IMR-90 (cell line): Measurements from ENCODE around the gene PLXND1. TPM values are rescaled to one million over a fixed set of nuclear protein-coding genes. Genes with fewer than 3 reads are reported as not detected.

Experiments used
- ATAC-seq: fragments of 200-7000 bp; cut with Tn5 transposase; 2 replicates; pipeline ENCODE4 v1.9.1; 2020; ENCODE audit warnings: low read depth, mild to moderate bottlenecking, moderate library complexity
- BruUV-seq: library from RNA; stranded (reverse); fragments of 400-500 nt; replicated peaks from 2 replicates; lab custom pipeline; 2021; lab: Mats Ljungman, UMichigan
- CTCF ChIA-PET: fragments of 300-600 bp; formaldehyde crosslinking; extraction: SDS; loops from one replicate; lab custom pipeline; 2021; ENCODE audit warnings: antibody characterized with exemption; lab: Yijun Ruan, JAX
- POLR2A ChIA-PET: fragments of 300-600 bp; sonication (Branson Sonifier 250); formaldehyde crosslinking; loops from one replicate; lab custom pipeline; 2022; ENCODE audit warnings: antibody characterized with exemption; ENCODE audit not compliant: unreplicated experiment; lab: Charles Lee
- DNase-seq: peaks from one replicate; pipeline ENCODE4 v3.0.0; 2013
- H2AFZ ChIP-seq: replicated peaks from 2 replicates; pipeline ENCODE3; 2013; ENCODE audit warnings: low read length, mild to moderate bottlenecking; ENCODE audit not compliant: poor library complexity
- H2AK5ac ChIP-seq: 2 replicates; pipeline ENCODE4 v1.6.1; 2013; ENCODE audit warnings: low read depth, low read length, inconsistent platforms
- H2AK9ac ChIP-seq: replicated peaks from 2 replicates; pipeline ENCODE3; 2013; ENCODE audit warnings: mild to moderate bottlenecking, low read depth, low read length, moderate library complexity; ENCODE audit not compliant: poor library complexity
- H2BK120ac ChIP-seq: 2 replicates; pipeline ENCODE4 v1.6.1; 2013; ENCODE audit warnings: low read depth, low read length, inconsistent platforms
- H2BK15ac ChIP-seq: 3 replicates; pipeline ENCODE4 v1.6.1; 2013; ENCODE audit warnings: low read depth, low read length, inconsistent platforms
- H2BK20ac ChIP-seq: 2 replicates; pipeline ENCODE4 v1.6.1; 2013; ENCODE audit warnings: low read depth, mild to moderate bottlenecking, inconsistent platforms, low read length, moderate library complexity
- H2BK5ac ChIP-seq: 2 replicates; pipeline ENCODE4 v1.6.1; 2013; ENCODE audit warnings: mild to moderate bottlenecking, low read depth, low read length, inconsistent platforms; ENCODE audit not compliant: poor library complexity, severe bottlenecking
- H3K14ac ChIP-seq: replicated peaks from 2 replicates; pipeline ENCODE4 v1.6.1; 2013; ENCODE audit warnings: low read depth, low read length, inconsistent platforms
- H3K18ac ChIP-seq: 2 replicates; pipeline ENCODE4 v1.6.1; 2013; ENCODE audit warnings: low read depth, low read length, control low read depth
- H3K23ac ChIP-seq: 2 replicates; pipeline ENCODE4 v1.6.1; 2013; ENCODE audit warnings: low read depth, low read length, inconsistent platforms
- H3K27ac ChIP-seq: 2 replicates; pipeline ENCODE4 v1.5.1; 2013; ENCODE audit warnings: mild to moderate bottlenecking, control low read depth, low read length; ENCODE audit not compliant: insufficient read depth
- H3K27me3 ChIP-seq: 2 replicates; pipeline ENCODE4 v1.6.1; 2013; ENCODE audit warnings: low read length; ENCODE audit not compliant: control insufficient read depth, insufficient read depth
- H3K36me3 ChIP-seq: 2 replicates; pipeline ENCODE4 v1.6.1; 2013; ENCODE audit warnings: low read length, mixed read lengths; ENCODE audit not compliant: control insufficient read depth, insufficient read depth
- H3K4ac ChIP-seq: 2 replicates; pipeline ENCODE4 v1.6.1; 2013; ENCODE audit warnings: low read depth, low read length, inconsistent platforms
- H3K4me1 ChIP-seq: 2 replicates; pipeline ENCODE4 v1.6.1; 2013; ENCODE audit warnings: low read length, mixed read lengths; ENCODE audit not compliant: control insufficient read depth, insufficient read depth
- H3K4me2 ChIP-seq: 2 replicates; pipeline ENCODE4 v1.6.1; 2013; ENCODE audit warnings: low read depth, mild to moderate bottlenecking, control low read depth, low read length, moderate library complexity
- H3K4me3 ChIP-seq: 2 replicates; pipeline ENCODE4 v1.5.1; 2013; ENCODE audit warnings: low read depth, mild to moderate bottlenecking, control low read depth, low read length, moderate library complexity; ENCODE audit not compliant: insufficient read depth
- H3K56ac ChIP-seq: 2 replicates; pipeline ENCODE4 v1.6.1; 2013; ENCODE audit warnings: low read length, inconsistent platforms; ENCODE audit not compliant: insufficient read depth; ENCODE audit errors: extremely low read depth
- H3K79me1 ChIP-seq, 2 experiments: 2 replicates each; pipeline ENCODE4 v1.6.1; 2013; ENCODE audit warnings: low read length in 2 of 2, inconsistent platforms in 1 of 2, low read depth in 1 of 2
- H3K9ac ChIP-seq: 2 replicates; pipeline ENCODE4 v1.6.1; 2013; ENCODE audit warnings: low read depth, low read length, control low read depth
- H3K9me1 ChIP-seq: 2 replicates; pipeline ENCODE4 v1.6.1; 2013; ENCODE audit warnings: low read length, inconsistent platforms; ENCODE audit not compliant: insufficient read depth
- H3K9me3 ChIP-seq: 2 replicates; pipeline ENCODE4 v1.6.1; 2013; ENCODE audit warnings: low read length; ENCODE audit not compliant: control insufficient read depth, insufficient read depth
- H4K20me1 ChIP-seq: 2 replicates; pipeline ENCODE4 v1.6.1; 2013; ENCODE audit warnings: low read length, inconsistent platforms; ENCODE audit not compliant: insufficient read depth
- H4K5ac ChIP-seq: 2 replicates; pipeline ENCODE4 v1.6.1; 2013; ENCODE audit warnings: mild to moderate bottlenecking, low read depth, low read length, control low read depth
- H4K8ac ChIP-seq, 2 experiments: 2 replicates each; pipeline ENCODE4 v1.6.1; 2013; ENCODE audit warnings: low read depth in 2 of 2, low read length in 2 of 2, control low read depth in 1 of 2, inconsistent platforms in 1 of 2
- H4K91ac ChIP-seq: 2 replicates; pipeline ENCODE4 v1.6.1; 2013; ENCODE audit warnings: low read depth, low read length, inconsistent platforms; ENCODE audit not compliant: insufficient read depth
- BHLHE40 ChIP-seq: fragments of 150-350 bp; IDR thresholded peaks from 2 replicates; pipeline ENCODE4 v1.6.1; 2016; ENCODE audit warnings: mild to moderate bottlenecking, low read depth, low read length
- CEBPB ChIP-seq: IDR thresholded peaks from 2 replicates; pipeline ENCODE4 v1.6.1; 2012; ENCODE audit warnings: low read depth, low read length, improper control_type of control experiment
- CHD1 ChIP-seq: IDR thresholded peaks from 2 replicates; pipeline ENCODE4 v1.6.1; 2012; ENCODE audit warnings: low read depth, low read length, improper control_type of control experiment
- FOS ChIP-seq: fragments of 150-350 bp; IDR thresholded peaks from 2 replicates; pipeline ENCODE4 v1.6.1; 2016; ENCODE audit warnings: low read depth, low read length
- MXI1 ChIP-seq: IDR thresholded peaks from 2 replicates; pipeline ENCODE4 v1.6.1; 2012; ENCODE audit warnings: low read depth, mild to moderate bottlenecking, low read length, moderate library complexity, borderline replicate concordance
- NFE2L2 ChIP-seq: fragments of 150-350 bp; IDR thresholded peaks from 2 replicates; pipeline ENCODE4 v1.6.1; 2016; ENCODE audit warnings: low read depth, mild to moderate bottlenecking, low read length
- POLR2A ChIP-seq: IDR thresholded peaks from 2 replicates; pipeline ENCODE4 v1.6.1; 2012; ENCODE audit warnings: mild to moderate bottlenecking, low read depth, low read length
- RAD21 ChIP-seq: IDR thresholded peaks from 2 replicates; pipeline ENCODE4 v1.6.1; 2012; ENCODE audit warnings: low read length, improper control_type of control experiment
- RFX5 ChIP-seq: IDR thresholded peaks from 2 replicates; pipeline ENCODE4 v1.8.0; 2012; ENCODE audit warnings: low read depth, mild to moderate bottlenecking, low read length, moderate library complexity
- SMC3 ChIP-seq: fragments of 150-350 bp; IDR thresholded peaks from 2 replicates; pipeline ENCODE4 v1.6.1; 2016; ENCODE audit warnings: low read depth, mild to moderate bottlenecking, antibody characterized with exemption, low read length, moderate library complexity
- WGBS, 2 experiments: methylation state at CpG; one replicate each; pipeline versions ENCODE4 v1.1.5 to v1.1.7; 2013; ENCODE audit warnings: missing lambda C conversion rate in 2 of 2; ENCODE audit not compliant: insufficient read length in 1 of 2; ENCODE audit errors: extremely low coverage in 2 of 2; 5-methylcytosine and 5-hydroxymethylcytosine counted together
- dilution Hi-C: fragments of 300-500 bp; cut with HindIII; formaldehyde crosslinking; loops from one replicate; pipeline ENCODE4 v1.14.3; 2018; ENCODE audit warnings: low sequenced_read_pairs; ENCODE audit not compliant: unreplicated experiment
- in situ Hi-C: fragments of 300-500 bp; cut with MboI; formaldehyde crosslinking; loops from 3 replicates; pipeline ENCODE4 v1.14.3; 2019; ENCODE audit warnings: low sequenced_read_pairs, inconsistent platforms, mixed read lengths
- intact Hi-C: fragments of 100-400 bp; cut with micrococcal nuclease; formaldehyde crosslinking; loops from 2 replicates; pipeline ENCODE4 v1.10.0; 2022
- polyA plus RNA-seq, 3 experiments: library from polyadenylated mRNA; depleted of rRNA; stranded (reverse); fragments of >200 nt; gene quantifications; 2 replicates each; pipeline ENCODE4 v1.2.3, GENCODE V29; 2012; ENCODE audit warnings: low replicate concordance in 1 of 3
- total RNA-seq: library from RNA; depleted of rRNA; stranded (reverse); fragments of >200 nt; gene quantifications from 2 replicates; pipeline ENCODE4 v1.2.3, GENCODE V29; 2012
- TF ChIP-seq, protein P1 (sequence below): fragments of 150-350 bp; IDR thresholded peaks from 2 replicates; pipeline ENCODE4 v1.6.1; 2016; ENCODE audit warnings: low read depth, mild to moderate bottlenecking, low read length, moderate library complexity, borderline replicate concordance
- TF ChIP-seq, protein P2 (sequence below): fragments of 150-350 bp; IDR thresholded peaks from 2 replicates; pipeline ENCODE4 v1.6.1; 2017; ENCODE audit warnings: mild to moderate bottlenecking, antibody characterized with exemption, low read length, low read depth
- TF ChIP-seq, protein P3 (sequence below): conservative IDR thresholded peaks from 2 replicates; pipeline ENCODE4 v1.5.1; 2012; ENCODE audit warnings: mild to moderate bottlenecking, low read depth, low read length, improper control_type of control experiment

The PLXND1 gene
- total and polyA plus RNA-seq, 2 of the 4 experiments (the other 2 are of a cell fraction) = 19.2 to 67.1 TPM

DNA sequence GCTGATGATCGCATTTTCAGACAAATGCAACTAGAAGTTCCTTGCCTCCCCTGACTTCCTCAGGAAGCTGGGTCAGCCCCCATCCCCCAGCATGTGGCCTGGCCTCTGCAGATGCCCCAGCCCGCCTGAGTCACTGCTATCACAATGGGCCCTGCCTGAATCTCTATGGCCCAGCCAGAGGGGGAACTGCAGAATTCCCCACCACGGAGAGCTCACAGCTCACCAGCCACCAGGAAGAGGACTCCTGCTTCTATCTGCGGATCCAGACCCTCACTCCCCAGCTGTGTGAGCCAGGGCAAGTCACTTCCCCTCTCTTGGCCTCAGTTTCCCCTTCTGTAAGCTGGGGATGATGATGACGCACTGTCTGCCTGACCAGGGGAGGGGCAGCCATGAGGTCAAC is 6.9 kb downstream of the PLXND1 start (continued):
- TF ChIP-seq, protein P1, sequence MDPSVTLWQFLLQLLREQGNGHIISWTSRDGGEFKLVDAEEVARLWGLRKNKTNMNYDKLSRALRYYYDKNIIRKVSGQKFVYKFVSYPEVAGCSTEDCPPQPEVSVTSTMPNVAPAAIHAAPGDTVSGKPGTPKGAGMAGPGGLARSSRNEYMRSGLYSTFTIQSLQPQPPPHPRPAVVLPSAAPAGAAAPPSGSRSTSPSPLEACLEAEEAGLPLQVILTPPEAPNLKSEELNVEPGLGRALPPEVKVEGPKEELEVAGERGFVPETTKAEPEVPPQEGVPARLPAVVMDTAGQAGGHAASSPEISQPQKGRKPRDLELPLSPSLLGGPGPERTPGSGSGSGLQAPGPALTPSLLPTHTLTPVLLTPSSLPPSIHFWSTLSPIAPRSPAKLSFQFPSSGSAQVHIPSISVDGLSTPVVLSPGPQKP = no peak

GRCh38 chr3:129599073-129599472 is 7.4 kb downstream of the PLXND1 start:
- H3K14ac ChIP-seq = peak overlapping the region; percentile 79
- peak overlapping the region; percentile 93 for H2BK120ac ChIP-seq
- peaks cover 23 to 86% of the 10 kb centered on the region in 2 experiments; a peak in 3 of 4 replicates for H3K79me1 ChIP-seq
- in situ Hi-C loops (no loop called here), dilution Hi-C loops (no loop called here), intact Hi-C loops (loop anchor here (5.0 kb wide), 1 partner anchor 157 kb away; the partner anchor contains the start of gene IFT122)
- H3K27me3 ChIP-seq = no peaks in the 10 kb centered on the region
- ChIA-PET POLR2A (no interaction called here), CTCF (interaction anchor here (4.2 kb wide), 1 partner anchor 109 kb away, joined by 25 read pairs; no protein-coding TSS in a partner anchor)
- H2BK15ac ChIP-seq = peak overlapping the region; percentile 86; the same call in 2 of the 3 replicates
- peak overlapping the region; percentile 71 to 76; a peak in 3 of 4 replicates for H4K8ac ChIP-seq
- H3K4me1 ChIP-seq = peaks cover 54% of the 10 kb centered on the region
- BruUV-seq = no TSS peak
- peak overlapping the region; percentile 98 for H3K4ac ChIP-seq
- no peak overlapping the region for H3K4me2 ChIP-seq
- peak overlapping the region; percentile 95 for H2AK9ac ChIP-seq
- ATAC-seq = no peak
- peak overlapping the region; percentile 73 for H2BK20ac ChIP-seq
- 92% methylated on average over 7 of the region's 19 CpGs; no CpG with 5 or more reads in 1 of the 2 experiments for WGBS, 2 experiments
- peak overlapping the region; percentile 99 for H2AK5ac ChIP-seq
- peak overlapping the region; percentile 65; the same call in 1 of the 2 replicates for H4K5ac ChIP-seq
- H3K27ac ChIP-seq = peak overlapping the region; percentile 66
- H4K20me1 ChIP-seq = peaks cover 25% of the 10 kb centered on the region
- H3K18ac ChIP-seq = peak overlapping the region; percentile 44; the same call in 1 of the 2 replicates
- H2BK5ac ChIP-seq = peak overlapping the region; percentile 79
- H4K91ac ChIP-seq = peak overlapping the region; percentile 70
- H3K9me1 ChIP-seq = peaks cover 32% of the 10 kb centered on the region
- H3K9me3 ChIP-seq = no peaks in the 10 kb centered on the region
- no peak overlapping the region for H3K4me3 ChIP-seq
- peak overlapping the region; percentile 71 for H2AFZ ChIP-seq
- peak overlapping the region; percentile 36; the same call in 1 of the 2 replicates for H3K9ac ChIP-seq
- H3K23ac ChIP-seq = peak overlapping the region; percentile 63; the same call in 1 of the 2 replicates
- no peak overlapping the region; the same call in 1 of the 2 replicates for H3K56ac ChIP-seq
- no peak for DNase-seq
- no peaks in the 10 kb centered on the region for H3K36me3 ChIP-seq
- TF ChIP-seq FOS = no peak
- TF ChIP-seq RAD21 = no peak
- TF ChIP-seq, protein P2, sequence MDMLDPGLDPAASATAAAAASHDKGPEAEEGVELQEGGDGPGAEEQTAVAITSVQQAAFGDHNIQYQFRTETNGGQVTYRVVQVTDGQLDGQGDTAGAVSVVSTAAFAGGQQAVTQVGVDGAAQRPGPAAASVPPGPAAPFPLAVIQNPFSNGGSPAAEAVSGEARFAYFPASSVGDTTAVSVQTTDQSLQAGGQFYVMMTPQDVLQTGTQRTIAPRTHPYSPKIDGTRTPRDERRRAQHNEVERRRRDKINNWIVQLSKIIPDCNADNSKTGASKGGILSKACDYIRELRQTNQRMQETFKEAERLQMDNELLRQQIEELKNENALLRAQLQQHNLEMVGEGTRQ = no peak
- no peak for TF ChIP-seq MXI1
- TF ChIP-seq, protein P3, sequence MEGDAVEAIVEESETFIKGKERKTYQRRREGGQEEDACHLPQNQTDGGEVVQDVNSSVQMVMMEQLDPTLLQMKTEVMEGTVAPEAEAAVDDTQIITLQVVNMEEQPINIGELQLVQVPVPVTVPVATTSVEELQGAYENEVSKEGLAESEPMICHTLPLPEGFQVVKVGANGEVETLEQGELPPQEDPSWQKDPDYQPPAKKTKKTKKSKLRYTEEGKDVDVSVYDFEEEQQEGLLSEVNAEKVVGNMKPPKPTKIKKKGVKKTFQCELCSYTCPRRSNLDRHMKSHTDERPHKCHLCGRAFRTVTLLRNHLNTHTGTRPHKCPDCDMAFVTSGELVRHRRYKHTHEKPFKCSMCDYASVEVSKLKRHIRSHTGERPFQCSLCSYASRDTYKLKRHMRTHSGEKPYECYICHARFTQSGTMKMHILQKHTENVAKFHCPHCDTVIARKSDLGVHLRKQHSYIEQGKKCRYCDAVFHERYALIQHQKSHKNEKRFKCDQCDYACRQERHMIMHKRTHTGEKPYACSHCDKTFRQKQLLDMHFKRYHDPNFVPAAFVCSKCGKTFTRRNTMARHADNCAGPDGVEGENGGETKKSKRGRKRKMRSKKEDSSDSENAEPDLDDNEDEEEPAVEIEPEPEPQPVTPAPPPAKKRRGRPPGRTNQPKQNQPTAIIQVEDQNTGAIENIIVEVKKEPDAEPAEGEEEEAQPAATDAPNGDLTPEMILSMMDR = no peak
- TF ChIP-seq POLR2A = no peak
- no peak for TF ChIP-seq BHLHE40
- no peak for TF ChIP-seq SMC3
- TF ChIP-seq CHD1 = no peak
- TF ChIP-seq RFX5 = no peak
- no peak for TF ChIP-seq CEBPB
- TF ChIP-seq NFE2L2 = no peak
